B cell (primary cell): Measurements from ENCODE around the gene PAPPA.

Experiments used
- EZH2 ChIP-seq: IDR thresholded peaks from 2 replicates; pipeline ENCODE4 v1.6.1; 2012; ENCODE audit warnings: borderline replicate concordance, low read depth, mild to moderate bottlenecking, moderate library complexity, low read length; ENCODE audit not compliant: insufficient read depth, poor library complexity, severe bottlenecking
- TF ChIP-seq, protein P1 (sequence below): fragments of 200-600 bp; IDR thresholded peaks from one replicate; pipeline ENCODE4 v1.8.0; 2022; ENCODE audit warnings: antibody characterized with exemption, mild to moderate bottlenecking

DNA sequence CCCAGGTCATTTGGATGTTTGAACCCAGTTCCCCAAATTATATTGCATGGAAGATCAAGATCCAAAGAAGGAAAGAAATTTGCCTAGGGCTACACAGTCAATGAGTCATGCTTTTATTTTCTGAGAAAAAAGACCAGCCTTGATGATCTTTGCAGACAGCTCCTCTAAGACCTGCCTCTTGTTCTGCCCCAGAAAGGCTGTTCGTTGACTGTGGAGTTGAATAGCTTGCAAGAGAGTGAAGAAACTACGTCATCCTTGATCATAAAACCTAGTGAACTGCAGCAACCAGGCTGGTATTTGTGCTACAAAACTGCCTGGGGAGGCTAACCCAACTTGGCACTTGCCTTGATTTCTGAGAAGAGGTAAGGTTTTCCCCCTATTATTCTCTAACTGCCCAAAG is 263.9 kb downstream of the PAPPA start:
- TF ChIP-seq, protein P1, sequence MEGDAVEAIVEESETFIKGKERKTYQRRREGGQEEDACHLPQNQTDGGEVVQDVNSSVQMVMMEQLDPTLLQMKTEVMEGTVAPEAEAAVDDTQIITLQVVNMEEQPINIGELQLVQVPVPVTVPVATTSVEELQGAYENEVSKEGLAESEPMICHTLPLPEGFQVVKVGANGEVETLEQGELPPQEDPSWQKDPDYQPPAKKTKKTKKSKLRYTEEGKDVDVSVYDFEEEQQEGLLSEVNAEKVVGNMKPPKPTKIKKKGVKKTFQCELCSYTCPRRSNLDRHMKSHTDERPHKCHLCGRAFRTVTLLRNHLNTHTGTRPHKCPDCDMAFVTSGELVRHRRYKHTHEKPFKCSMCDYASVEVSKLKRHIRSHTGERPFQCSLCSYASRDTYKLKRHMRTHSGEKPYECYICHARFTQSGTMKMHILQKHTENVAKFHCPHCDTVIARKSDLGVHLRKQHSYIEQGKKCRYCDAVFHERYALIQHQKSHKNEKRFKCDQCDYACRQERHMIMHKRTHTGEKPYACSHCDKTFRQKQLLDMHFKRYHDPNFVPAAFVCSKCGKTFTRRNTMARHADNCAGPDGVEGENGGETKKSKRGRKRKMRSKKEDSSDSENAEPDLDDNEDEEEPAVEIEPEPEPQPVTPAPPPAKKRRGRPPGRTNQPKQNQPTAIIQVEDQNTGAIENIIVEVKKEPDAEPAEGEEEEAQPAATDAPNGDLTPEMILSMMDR: no peak
- TF ChIP-seq EZH2: no peak
